ENCODE measurements around the gene FLRT2.

GRCh38 chr14:85604714-85605113, 74.8 kb downstream of the FLRT2 start:
- TF ChIP-seq BHLHE40 (IDR thresholded peaks at IDR 0.05; ENCODE audit: low read length) (no peak), NFE2 (IDR thresholded peaks at IDR 0.05; ENCODE audit: low read depth) (no peak), CTCF (IDR thresholded peaks at IDR 0.05 in 2 of 3, conservative IDR thresholded peaks at IDR 0.05 in 1 of 3; ENCODE audit: insufficient read depth in 2 of 3, low read depth in 1 of 3, low read length in 3 of 3) (no peak), E2F4 (CRISPR knock-in tag; IDR thresholded peaks at IDR 0.05; ENCODE audit: low read depth) (no peak), ZNF444 (CRISPR knock-in tag; IDR thresholded peaks at IDR 0.05) (no peak), MTA1 (IDR thresholded peaks at IDR 0.05; ENCODE audit: borderline replicate concordance) (no peak), EHMT2 (IDR thresholded peaks at IDR 0.05) (no peak)

All from K562 (cell line).